Cardiac muscle cell (in vitro differentiated cells and primary cell): ENCODE measurements around the gene DHFR. TPM values are rescaled to one million over a fixed set of nuclear protein-coding genes. Genes with fewer than 3 reads are reported as not detected.
A peak's percentile ranks its signal among the peaks of the same experiment; 100 is the strongest.

Experiments
- DNase-seq, 2 donors: peaks; one replicate each; pipeline versions ENCODE4 v3.0.0 to v3.0.0-alpha.2; 2010 to 2017; ENCODE audit warnings: low read depth in 1 of 2, low spot score in 1 of 2
- H3K27ac ChIP-seq: fragments of 200-600 bp; sonication (generic); 2 replicates; pipeline ENCODE4 v1.5.1; 2016
- H3K27me3 ChIP-seq: fragments of 200-600 bp; sonication (generic); 2 replicates; pipeline ENCODE4 v1.6.0; 2016; ENCODE audit warnings: control low read depth
- H3K36me3 ChIP-seq: fragments of 200-600 bp; sonication (generic); 2 replicates; pipeline ENCODE4 v1.5.1; 2016; ENCODE audit warnings: control low read depth
- H3K4me1 ChIP-seq: fragments of 200-600 bp; sonication (generic); 2 replicates; pipeline ENCODE4 v1.8.1; 2017; ENCODE audit warnings: low read depth, mild to moderate bottlenecking, mixed run types
- H3K4me3 ChIP-seq: fragments of 200-600 bp; sonication (generic); 2 replicates; pipeline ENCODE4 v1.5.1; 2016; ENCODE audit warnings: mild to moderate bottlenecking
- H3K9me3 ChIP-seq: fragments of 200-600 bp; sonication (generic); 2 replicates; pipeline ENCODE4 v1.5.1; 2017; ENCODE audit warnings: low read depth, mild to moderate bottlenecking, control low read depth
- CTCF ChIP-seq: IDR thresholded peaks from 2 replicates; pipeline ENCODE4 v1.5.1; 2012; ENCODE audit warnings: low read depth, mild to moderate bottlenecking, low read length
- polyA plus RNA-seq: library from polyadenylated mRNA; unstranded; fragments of >200 nt; fragmentation: Nextera tagmentation; extraction: Ambion mirVana; gene quantifications from 2 replicates; pipeline ENCODE4 v1.2.1, GENCODE V29; 2016
- total RNA-seq: library from RNA; depleted of rRNA; stranded (reverse); fragments of >200 nt; gene quantifications from 2 replicates; pipeline ENCODE4 v1.2.3, GENCODE V29; 2016

DHFR gene
- total and polyA plus RNA-seq, 2 experiments from 2014 or later, result 37.3 to 41.7 TPM

- Histone ChIP-seq H3K9me3 (no peaks in the 10 kb centered on the region), H3K27me3 (no peaks in the 10 kb centered on the region), H3K36me3 (peaks cover 4% of the 10 kb centered on the region), H3K4me3 (no peak overlapping the region), H3K27ac (no peak overlapping the region), H3K4me1 (no peaks in the 10 kb centered on the region)
- no peak for DNase-seq
- no peak for TF ChIP-seq CTCF
Observed at GRCh38 chr5:80623999-80624398, 30.8 kb downstream of the DHFR start.

GRCh38 chr5:80622756-80623155 is 32.0 kb downstream of the DHFR start:
- H3K4me3 ChIP-seq, result no peak overlapping the region
- peaks cover 4% of the 10 kb centered on the region for H3K36me3 ChIP-seq
- no peak for DNase-seq
- no peaks in the 10 kb centered on the region for H3K27me3 ChIP-seq
- TF ChIP-seq CTCF, result no peak
- no peaks in the 10 kb centered on the region for H3K9me3 ChIP-seq
- H3K27ac ChIP-seq, result no peak overlapping the region
- no peaks in the 10 kb centered on the region for H3K4me1 ChIP-seq

- peak in 1 of 2 donors; percentile 6 for DNase-seq
- H3K27me3 ChIP-seq, result no peaks in the 10 kb centered on the region
- H3K4me3 ChIP-seq, result no peak overlapping the region
- H3K36me3 ChIP-seq, result no peaks in the 10 kb centered on the region
- no peak for TF ChIP-seq CTCF
- H3K27ac ChIP-seq, result no peak overlapping the region
- H3K9me3 ChIP-seq, result no peaks in the 10 kb centered on the region
- H3K4me1 ChIP-seq, result no peaks in the 10 kb centered on the region
Observed at GRCh38 chr5:80620211-80620610, 34.6 kb downstream of the DHFR start.

GRCh38 chr5:80619086-80619485 is 35.7 kb downstream of the DHFR start:
- DNase-seq, result no peak
- no peaks in the 10 kb centered on the region for H3K9me3 ChIP-seq
- no peaks in the 10 kb centered on the region for H3K36me3 ChIP-seq
- no peak overlapping the region for H3K27ac ChIP-seq
- no peaks in the 10 kb centered on the region for H3K27me3 ChIP-seq
- H3K4me3 ChIP-seq, result no peak overlapping the region
- no peak for TF ChIP-seq CTCF
- H3K4me1 ChIP-seq, result no peaks in the 10 kb centered on the region

GRCh38 chr5:80618438-80618837 is 36.3 kb downstream of the DHFR start:
- Histone ChIP-seq H3K27me3 (no peaks in the 10 kb centered on the region), H3K27ac (no peak overlapping the region), H3K4me3 (no peak overlapping the region), H3K9me3 (no peaks in the 10 kb centered on the region), H3K36me3 (no peaks in the 10 kb centered on the region), H3K4me1 (no peaks in the 10 kb centered on the region)
- TF ChIP-seq CTCF, result no peak
- DNase-seq, result no peak

- no peak for TF ChIP-seq CTCF
- no peak overlapping the region for H3K27ac ChIP-seq
- H3K36me3 ChIP-seq, result no peaks in the 10 kb centered on the region
- H3K9me3 ChIP-seq, result no peaks in the 10 kb centered on the region
- no peak overlapping the region for H3K4me3 ChIP-seq
- no peaks in the 10 kb centered on the region for H3K4me1 ChIP-seq
- no peak for DNase-seq
- no peaks in the 10 kb centered on the region for H3K27me3 ChIP-seq
Observed at GRCh38 chr5:80615266-80615914, 39.4 kb downstream of the DHFR start.
